ENCODE results near the gene ATP2A2. TPM values are rescaled to one million over a fixed set of nuclear protein-coding genes. Genes with fewer than 3 reads are reported as not detected.

ATP2A2 gene
- total and polyA plus RNA-seq, 2 of the 8 experiments (the other 6 are each of a cell fraction or from before 2014, with no cell fraction given), result 86.1 to 271 TPM

DNA sequence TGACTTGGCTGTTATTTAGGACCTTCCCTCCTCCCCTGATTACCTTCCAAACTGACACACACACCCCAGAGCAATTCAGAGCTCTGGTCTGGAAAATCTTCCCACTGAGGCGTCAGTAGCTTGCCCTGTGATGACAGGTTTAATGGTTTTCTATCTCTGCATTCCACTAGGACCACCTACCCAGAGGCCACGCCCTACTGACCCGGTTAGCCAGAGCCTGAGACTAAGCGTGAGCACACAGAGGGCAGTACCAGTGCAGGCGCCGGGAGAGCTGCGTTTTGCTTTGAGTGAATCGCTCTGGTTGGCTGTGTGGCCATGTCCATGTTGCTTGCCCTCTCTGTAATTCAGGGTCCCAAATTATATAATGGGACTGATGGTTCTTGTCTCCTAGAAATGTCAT lies 36.2 kb upstream of the ATP2A2 start (continued):
- peak; percentile 17 for TF ChIP-seq NANOG (IDR thresholded peaks at IDR 0.05; ENCODE audit: insufficient read depth, low read depth, low read length, poor library complexity, severe bottlenecking)
